HEK293T (cell line): ENCODE measurements around the gene CYB5R4.

Source experiments
- ARNT ChIP-seq: fragments of 450-650 bp; IDR thresholded peaks from 2 replicates; pipeline ENCODE4 v1.6.1; 2017; ENCODE audit warnings: mild to moderate bottlenecking
- CTBP1 ChIP-seq: fragments of 450-650 bp; IDR thresholded peaks from 2 replicates; pipeline ENCODE4 v1.6.1; 2016; ENCODE audit warnings: borderline replicate concordance
- ELF4 ChIP-seq: fragments of 450-650 bp; IDR thresholded peaks from 2 replicates; pipeline ENCODE4 v1.6.1; 2017; ENCODE audit warnings: antibody characterized with exemption
- FOXA1 ChIP-seq: fragments of 450-650 bp; IDR thresholded peaks from 2 replicates; pipeline ENCODE4 v1.6.1; 2016; ENCODE audit warnings: mild to moderate bottlenecking
- FOXK2 ChIP-seq: fragments of 450-650 bp; IDR thresholded peaks from 2 replicates; pipeline ENCODE4 v1.6.1; 2016; ENCODE audit warnings: mild to moderate bottlenecking
- FOXM1 ChIP-seq: fragments of 450-650 bp; IDR thresholded peaks from 2 replicates; pipeline ENCODE4 v1.6.1; 2017; ENCODE audit warnings: mild to moderate bottlenecking, borderline replicate concordance
- L3MBTL2 ChIP-seq: fragments of 450-650 bp; conservative IDR thresholded peaks from 2 replicates; pipeline ENCODE4 v1.6.1; 2016; ENCODE audit warnings: mild to moderate bottlenecking
- LEF1 ChIP-seq: fragments of 450-650 bp; IDR thresholded peaks from 2 replicates; pipeline ENCODE4 v1.6.1; 2017; ENCODE audit warnings: mild to moderate bottlenecking, borderline replicate concordance
- NFRKB ChIP-seq: fragments of 450-650 bp; IDR thresholded peaks from 2 replicates; pipeline ENCODE4 v1.6.1; 2016; ENCODE audit warnings: mild to moderate bottlenecking, moderate library complexity
- SP1 ChIP-seq: fragments of 450-650 bp; IDR thresholded peaks from 2 replicates; pipeline ENCODE4 v1.6.1; 2017
- TARDBP ChIP-seq: fragments of 450-650 bp; IDR thresholded peaks from 2 replicates; pipeline ENCODE4 v1.6.1; 2016
- ZNF384 ChIP-seq: fragments of 450-650 bp; IDR thresholded peaks from 2 replicates; pipeline ENCODE4 v1.6.1; 2016
- TF ChIP-seq, protein P1 (sequence below): fragments of 450-650 bp; IDR thresholded peaks from 2 replicates; pipeline ENCODE4 v1.6.1; 2016

DNA sequence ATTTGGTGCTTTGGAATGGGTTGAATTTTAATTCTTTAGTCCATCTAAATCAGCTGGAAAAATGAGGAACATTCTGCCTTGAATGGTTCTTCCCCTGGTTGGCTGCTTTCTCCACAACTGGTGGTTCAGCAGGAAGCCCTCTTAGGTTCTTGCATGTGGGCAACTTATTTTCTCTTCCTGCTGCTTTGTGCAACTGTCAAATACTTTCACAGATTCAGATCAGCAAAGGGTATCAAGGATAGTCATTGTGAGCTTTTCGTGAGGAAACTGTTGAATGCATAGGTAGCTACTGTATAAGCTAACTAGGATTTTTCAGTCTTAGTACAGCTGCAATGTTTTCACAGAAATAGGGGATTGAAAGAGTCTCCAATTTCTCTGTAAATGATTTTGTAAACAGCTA is 101.2 kb downstream of the CYB5R4 start:
- TF ChIP-seq TARDBP (no peak), FOXK2 (no peak), ZNF384 (no peak), LEF1 (no peak), CTBP1 (no peak), NFRKB (no peak), FOXM1 (no peak), SP1 (no peak), FOXA1 (no peak), L3MBTL2 (no peak), ARNT (no peak), ELF4 (no peak)
- TF ChIP-seq, protein P1, sequence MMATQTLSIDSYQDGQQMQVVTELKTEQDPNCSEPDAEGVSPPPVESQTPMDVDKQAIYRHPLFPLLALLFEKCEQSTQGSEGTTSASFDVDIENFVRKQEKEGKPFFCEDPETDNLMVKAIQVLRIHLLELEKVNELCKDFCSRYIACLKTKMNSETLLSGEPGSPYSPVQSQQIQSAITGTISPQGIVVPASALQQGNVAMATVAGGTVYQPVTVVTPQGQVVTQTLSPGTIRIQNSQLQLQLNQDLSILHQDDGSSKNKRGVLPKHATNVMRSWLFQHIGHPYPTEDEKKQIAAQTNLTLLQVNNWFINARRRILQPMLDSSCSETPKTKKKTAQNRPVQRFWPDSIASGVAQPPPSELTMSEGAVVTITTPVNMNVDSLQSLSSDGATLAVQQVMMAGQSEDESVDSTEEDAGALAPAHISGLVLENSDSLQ, result no peak
